Fibroblast of the aortic adventitia (primary cell): Measurements from ENCODE around the gene ZNF543. TPM values are rescaled to one million over a fixed set of nuclear protein-coding genes. Genes with fewer than 3 reads are reported as not detected.

Source experiments
- DNase-seq: peaks from one replicate; pipeline ENCODE4 v3.0.0-alpha.2; 2010; ENCODE audit warnings: low read depth
- H3K4me3 ChIP-seq: 2 replicates; pipeline ENCODE4 v1.5.1; 2011; ENCODE audit warnings: low read depth, mild to moderate bottlenecking, control low read depth, low read length, moderate library complexity
- total RNA-seq: library from RNA; depleted of rRNA; stranded (reverse); fragments of >200 nt; gene quantifications from 2 replicates; pipeline ENCODE4 v1.2.3, GENCODE V29; 2012; ENCODE audit warnings: low replicate concordance
- TF ChIP-seq, protein P1 (sequence below): IDR thresholded peaks from 2 replicates; pipeline ENCODE4 v1.5.1; 2011; ENCODE audit warnings: mild to moderate bottlenecking, low read length, control low read depth, inconsistent platforms; ENCODE audit not compliant: insufficient read depth

The ZNF543 gene
- total RNA-seq, 1 donor = 9.4 TPM

GRCh38 chr19:57280165-57280961 lies 39.9 kb upstream of the ZNF543 start, which contains the start of gene ZNF460:
TSS of gene ZNF460 (plus strand) at chr19:57280485. CDS start at chr19:57280807, 322 bp downstream.
- TF ChIP-seq, protein P1, sequence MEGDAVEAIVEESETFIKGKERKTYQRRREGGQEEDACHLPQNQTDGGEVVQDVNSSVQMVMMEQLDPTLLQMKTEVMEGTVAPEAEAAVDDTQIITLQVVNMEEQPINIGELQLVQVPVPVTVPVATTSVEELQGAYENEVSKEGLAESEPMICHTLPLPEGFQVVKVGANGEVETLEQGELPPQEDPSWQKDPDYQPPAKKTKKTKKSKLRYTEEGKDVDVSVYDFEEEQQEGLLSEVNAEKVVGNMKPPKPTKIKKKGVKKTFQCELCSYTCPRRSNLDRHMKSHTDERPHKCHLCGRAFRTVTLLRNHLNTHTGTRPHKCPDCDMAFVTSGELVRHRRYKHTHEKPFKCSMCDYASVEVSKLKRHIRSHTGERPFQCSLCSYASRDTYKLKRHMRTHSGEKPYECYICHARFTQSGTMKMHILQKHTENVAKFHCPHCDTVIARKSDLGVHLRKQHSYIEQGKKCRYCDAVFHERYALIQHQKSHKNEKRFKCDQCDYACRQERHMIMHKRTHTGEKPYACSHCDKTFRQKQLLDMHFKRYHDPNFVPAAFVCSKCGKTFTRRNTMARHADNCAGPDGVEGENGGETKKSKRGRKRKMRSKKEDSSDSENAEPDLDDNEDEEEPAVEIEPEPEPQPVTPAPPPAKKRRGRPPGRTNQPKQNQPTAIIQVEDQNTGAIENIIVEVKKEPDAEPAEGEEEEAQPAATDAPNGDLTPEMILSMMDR = no peak
- DNase-seq = peak; percentile 97
- H3K4me3 ChIP-seq = peak within 1 kb of the TSS; percentile 96

GRCh38 chr19:57280962-57281400 lies 39.3 kb upstream of the ZNF543 start:
- H3K4me3 ChIP-seq = peak overlapping the region; percentile 96
- TF ChIP-seq, protein P1 = no peak
- DNase-seq = peak; percentile 15

DNA sequence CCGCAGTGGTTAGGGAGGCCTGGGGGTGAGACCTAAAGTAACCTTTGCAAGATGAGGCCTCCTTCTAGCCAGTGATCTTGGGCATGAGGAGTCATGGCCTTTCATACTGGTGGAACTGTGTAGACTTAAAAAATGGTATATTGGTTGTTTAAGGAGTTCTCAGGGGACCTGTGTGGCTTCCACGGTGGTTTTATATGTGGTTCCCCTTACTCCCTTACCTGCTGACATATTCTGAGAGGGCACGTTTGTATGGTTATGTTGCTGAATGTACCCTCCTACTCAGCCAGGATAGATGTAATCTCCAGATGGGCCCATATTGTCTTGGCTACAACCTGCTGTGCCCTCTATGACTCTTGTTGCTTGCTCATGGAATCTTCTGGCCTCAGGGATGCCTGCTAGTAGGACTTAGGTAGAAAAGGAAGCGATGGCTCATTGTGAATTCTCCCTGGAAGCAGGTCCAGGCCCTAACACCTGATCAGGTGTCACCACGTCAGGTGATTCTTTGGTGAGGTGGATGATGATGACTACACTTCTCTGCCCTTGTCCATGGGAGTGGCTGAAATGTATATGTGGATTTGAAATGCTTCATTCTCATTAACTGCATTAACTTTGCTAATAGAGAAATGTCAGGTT lies 38.1 kb upstream of the ZNF543 start:
- H3K4me3 ChIP-seq = peak overlapping the region; percentile 46
- TF ChIP-seq, protein P1 = no peak
- no peak for DNase-seq

- H3K4me3 ChIP-seq = no peak overlapping the region
- no peak for DNase-seq
- TF ChIP-seq, protein P1 = no peak
These were observed 31.9 kb upstream of the ZNF543 start for GRCh38 chr19:57288373-57288772.

DNA sequence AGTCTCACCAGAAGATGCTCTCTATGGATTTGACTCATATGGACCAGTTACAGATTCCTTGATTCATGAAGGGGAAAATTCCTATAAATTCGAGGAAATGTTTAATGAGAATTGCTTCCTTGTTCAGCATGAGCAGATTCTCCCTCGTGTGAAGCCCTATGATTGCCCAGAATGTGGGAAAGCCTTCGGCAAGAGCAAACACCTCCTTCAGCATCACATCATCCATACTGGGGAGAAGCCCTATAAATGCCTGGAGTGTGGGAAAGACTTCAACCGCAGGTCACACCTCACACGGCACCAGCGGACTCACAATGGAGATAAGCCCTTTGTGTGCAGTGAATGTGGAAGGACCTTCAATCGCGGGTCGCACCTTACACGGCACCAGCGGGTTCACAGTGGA lies 29.3 kb upstream of the ZNF543 start:
- TF ChIP-seq, protein P1 = no peak
- no peak for DNase-seq
- no peak overlapping the region for H3K4me3 ChIP-seq

GRCh38 chr19:57292547-57292946 lies 27.7 kb upstream of the ZNF543 start:
- DNase-seq = no peak
- no peak overlapping the region for H3K4me3 ChIP-seq
- TF ChIP-seq, protein P1 = no peak
